Measurements from ENCODE around the gene TBX1.

The TBX1 gene

DNA sequence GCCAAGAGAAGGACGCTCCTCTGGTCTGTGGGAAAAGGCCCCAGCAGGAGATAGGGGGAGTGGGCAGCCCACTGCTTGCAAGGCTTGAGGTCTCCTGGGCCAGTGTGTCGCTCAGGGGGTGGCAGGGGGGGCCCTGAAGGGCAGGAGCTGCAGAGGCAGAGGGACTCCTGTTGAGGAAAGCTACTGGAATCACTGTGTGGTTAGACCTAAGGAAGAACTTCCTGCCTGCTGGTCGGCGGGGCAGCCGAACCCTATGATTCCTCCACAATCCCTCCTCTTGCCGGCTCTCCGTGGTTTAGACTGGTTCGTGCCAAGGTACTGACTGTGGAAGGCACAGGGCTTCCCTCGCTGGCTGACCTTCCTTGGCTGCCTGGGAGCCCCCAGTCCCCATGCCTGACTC, 31.1 kb upstream of the TBX1 start:
- Histone ChIP-seq H3K14ac (ENCODE audit: low read length) (no peak overlapping the region), H3K9me3 (ENCODE audit: insufficient read depth, low read depth, low read length) (peaks cover 31% of the 10 kb centered on the region), H2BK5ac (ENCODE audit: low read depth, low read length, poor library complexity) (no peak overlapping the region), H3K4me1 (ENCODE audit: control insufficient read depth in 1 of 2, insufficient read depth in 2 of 2, low read length in 2 of 2) (peaks cover 4 to 6% of the 10 kb centered on the region in 2 experiments), H2BK12ac (ENCODE audit: low read length) (no peak overlapping the region), H3K4me3 (ENCODE audit: low read depth, low read length) (no peak overlapping the region), H3K27ac (ENCODE audit: low read depth, low read length) (no peak overlapping the region), H2AFZ (ENCODE audit: insufficient read depth, low read length, poor library complexity) (no peak overlapping the region), H4K12ac (ENCODE audit: low read depth, low read length) (no peak overlapping the region), H2BK120ac (ENCODE audit: insufficient read depth, low read length, poor library complexity) (no peak overlapping the region), H2AK5ac (ENCODE audit: low read length) (no peak overlapping the region), H4K91ac (ENCODE audit: low read depth, low read length) (no peak overlapping the region), H3K79me2 (ENCODE audit: control insufficient read depth, insufficient read depth, low read length, poor library complexity) (no peaks in the 10 kb centered on the region), H3K4me2 (ENCODE audit: low read length) (no peak overlapping the region), H3K79me1 (ENCODE audit: low read length) (no peaks in the 10 kb centered on the region), H3K18ac (ENCODE audit: low read length) (no peak overlapping the region), H3K27me3 (ENCODE audit: insufficient read depth, low read length) (peaks cover 35% of the 10 kb centered on the region), H3K4ac (ENCODE audit: low read depth, low read length) (no peak overlapping the region), H3K36me3 (ENCODE audit: control insufficient read depth in 1 of 2, insufficient read depth in 2 of 2, low read length in 2 of 2) (no peaks in the 10 kb centered on the region), H3K23ac (ENCODE audit: low read length) (no peak overlapping the region), H3K9ac (ENCODE audit: low read length) (no peak overlapping the region), H4K8ac (ENCODE audit: low read depth, low read length) (no peak overlapping the region)
- no CpG with 5 or more reads among the region's 9 CpGs for WGBS (ENCODE audit: extremely low coverage, insufficient coverage, insufficient read length)
- no peak for DNase-seq

DNA sequence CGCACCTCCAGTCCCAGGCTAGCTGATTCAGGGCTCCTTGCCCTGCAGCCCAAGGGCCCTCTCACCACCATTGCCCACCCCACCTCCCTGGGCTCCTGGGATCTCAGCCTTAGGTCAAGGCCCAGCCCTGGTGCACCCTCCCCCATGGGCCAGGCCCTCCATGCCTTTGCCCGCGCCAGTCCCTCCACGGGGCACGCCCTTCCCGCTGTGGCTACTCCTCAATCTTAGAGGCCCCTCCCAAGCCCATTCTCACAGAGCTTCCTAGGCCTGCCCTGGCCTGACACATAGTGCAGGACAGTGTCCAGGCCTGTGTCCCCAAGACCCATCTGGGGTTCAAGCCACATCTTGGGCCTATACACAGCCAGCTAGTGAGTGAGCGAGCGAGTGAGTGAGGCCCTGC, 30.4 kb upstream of the TBX1 start:
- no CpG with 5 or more reads among the region's 8 CpGs for WGBS (ENCODE audit: extremely low coverage, insufficient coverage, insufficient read length)
- DNase-seq, result no peak
- H3K27me3 ChIP-seq (ENCODE audit: insufficient read depth, low read length), result peaks cover 28% of the 10 kb centered on the region

DNA sequence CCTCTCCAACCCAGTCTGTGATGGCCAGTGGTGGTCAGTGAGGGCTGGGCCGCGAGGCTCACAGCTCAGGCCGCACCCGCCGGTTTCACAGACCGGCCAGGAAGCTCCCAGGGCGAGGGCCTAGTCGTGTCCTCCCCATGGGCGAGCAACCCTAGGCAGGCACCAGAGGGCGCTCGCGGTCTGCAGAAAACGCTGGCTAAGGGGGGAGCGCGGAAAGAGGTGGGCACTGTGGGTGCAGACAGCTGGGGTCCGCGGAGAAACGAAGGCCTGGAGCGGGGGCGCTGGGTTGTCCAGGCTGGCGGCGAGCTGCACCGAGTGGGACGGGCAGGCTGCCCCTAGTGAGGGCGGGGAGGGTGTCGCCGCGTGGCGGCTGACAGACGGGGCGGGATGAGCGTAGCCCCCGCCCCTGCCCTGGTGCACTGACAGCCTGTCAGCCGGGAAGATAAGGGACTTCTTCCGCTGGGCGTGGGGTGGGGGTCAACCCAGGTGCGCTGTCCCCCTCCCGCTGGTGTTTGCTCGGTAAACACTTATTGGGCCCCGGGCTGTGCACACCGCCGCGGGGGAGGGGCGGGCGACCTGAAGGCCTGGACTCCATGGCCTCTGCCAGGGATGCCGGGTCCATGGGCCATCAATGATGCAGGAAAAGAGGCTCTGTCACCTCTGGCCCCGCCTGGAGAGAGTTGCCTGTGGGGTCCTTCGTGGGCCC, 29.8 kb upstream of the TBX1 start:
- no peak overlapping the region for H4K91ac ChIP-seq (ENCODE audit: low read depth, low read length)
- no peak overlapping the region for H2BK5ac ChIP-seq (ENCODE audit: low read depth, low read length, poor library complexity)
- no peak overlapping the region for H3K9ac ChIP-seq (ENCODE audit: low read length)
- H4K8ac ChIP-seq (ENCODE audit: low read depth, low read length), result peak overlapping the region; percentile 4
- no peak overlapping the region for H2BK120ac ChIP-seq (ENCODE audit: insufficient read depth, low read length, poor library complexity)
- no CpG with 5 or more reads among the region's 48 CpGs for WGBS (ENCODE audit: extremely low coverage, insufficient coverage, insufficient read length)
- no peaks in the 10 kb centered on the region for H3K79me1 ChIP-seq (ENCODE audit: low read length)
- no peak overlapping the region for H3K23ac ChIP-seq (ENCODE audit: low read length)
- H4K12ac ChIP-seq (ENCODE audit: low read depth, low read length), result no peak overlapping the region
- H3K27ac ChIP-seq (ENCODE audit: low read depth, low read length), result no peak overlapping the region
- H2AK5ac ChIP-seq (ENCODE audit: low read length), result peak overlapping the region; percentile 21
- no peaks in the 10 kb centered on the region for H3K36me3 ChIP-seq (ENCODE audit: control insufficient read depth in 1 of 2, insufficient read depth in 2 of 2, low read length in 2 of 2)
- no peak overlapping the region for H3K4ac ChIP-seq (ENCODE audit: low read depth, low read length)
- H3K27me3 ChIP-seq (ENCODE audit: insufficient read depth, low read length), result peaks cover 24% of the 10 kb centered on the region
- H3K4me1 ChIP-seq (ENCODE audit: control insufficient read depth in 1 of 2, insufficient read depth in 2 of 2, low read length in 2 of 2), result peaks cover 4 to 6% of the 10 kb centered on the region in 2 experiments
- peak overlapping the region; percentile 61 for H3K4me3 ChIP-seq (ENCODE audit: low read depth, low read length)
- DNase-seq, result peak; percentile 57 to 83
- H3K18ac ChIP-seq (ENCODE audit: low read length), result no peak overlapping the region
- no peak overlapping the region for H2BK12ac ChIP-seq (ENCODE audit: low read length)
- H3K79me2 ChIP-seq (ENCODE audit: control insufficient read depth, insufficient read depth, low read length, poor library complexity), result no peaks in the 10 kb centered on the region
- peak overlapping the region; percentile 76 for H2AFZ ChIP-seq (ENCODE audit: insufficient read depth, low read length, poor library complexity)
- H3K9me3 ChIP-seq (ENCODE audit: insufficient read depth, low read depth, low read length), result peaks cover 23% of the 10 kb centered on the region
- H3K4me2 ChIP-seq (ENCODE audit: low read length), result peak overlapping the region; percentile 84
- H3K14ac ChIP-seq (ENCODE audit: low read length), result no peak overlapping the region

More for the DNA sequence above, 30.4 kb upstream of the TBX1 start:
- H3K18ac ChIP-seq (ENCODE audit: low read length), result no peak overlapping the region
- no peak overlapping the region for H2BK5ac ChIP-seq (ENCODE audit: low read depth, low read length, poor library complexity)
- H3K79me1 ChIP-seq (ENCODE audit: low read length), result no peaks in the 10 kb centered on the region
- H3K4me3 ChIP-seq (ENCODE audit: low read depth, low read length), result no peak overlapping the region
- no peak overlapping the region for H4K8ac ChIP-seq (ENCODE audit: low read depth, low read length)
- no peak overlapping the region for H3K14ac ChIP-seq (ENCODE audit: low read length)
- no peak overlapping the region for H2BK120ac ChIP-seq (ENCODE audit: insufficient read depth, low read length, poor library complexity)
- no peaks in the 10 kb centered on the region for H3K36me3 ChIP-seq (ENCODE audit: control insufficient read depth in 1 of 2, insufficient read depth in 2 of 2, low read length in 2 of 2)
- peaks cover 27% of the 10 kb centered on the region for H3K9me3 ChIP-seq (ENCODE audit: insufficient read depth, low read depth, low read length)
- H3K4me2 ChIP-seq (ENCODE audit: low read length), result no peak overlapping the region
- H3K23ac ChIP-seq (ENCODE audit: low read length), result no peak overlapping the region
- no peak overlapping the region for H2AFZ ChIP-seq (ENCODE audit: insufficient read depth, low read length, poor library complexity)
- H3K79me2 ChIP-seq (ENCODE audit: control insufficient read depth, insufficient read depth, low read length, poor library complexity), result no peaks in the 10 kb centered on the region
- no peak overlapping the region for H3K9ac ChIP-seq (ENCODE audit: low read length)
- H3K27ac ChIP-seq (ENCODE audit: low read depth, low read length), result no peak overlapping the region
- no peak overlapping the region for H3K4ac ChIP-seq (ENCODE audit: low read depth, low read length)
- no peak overlapping the region for H2BK12ac ChIP-seq (ENCODE audit: low read length)
- peak overlapping the region; percentile 21 for H2AK5ac ChIP-seq (ENCODE audit: low read length)
- no peak overlapping the region for H4K91ac ChIP-seq (ENCODE audit: low read depth, low read length)
- H4K12ac ChIP-seq (ENCODE audit: low read depth, low read length), result no peak overlapping the region
- H3K4me1 ChIP-seq (ENCODE audit: control insufficient read depth in 1 of 2, insufficient read depth in 2 of 2, low read length in 2 of 2), result peaks cover 4 to 6% of the 10 kb centered on the region in 2 experiments

DNA sequence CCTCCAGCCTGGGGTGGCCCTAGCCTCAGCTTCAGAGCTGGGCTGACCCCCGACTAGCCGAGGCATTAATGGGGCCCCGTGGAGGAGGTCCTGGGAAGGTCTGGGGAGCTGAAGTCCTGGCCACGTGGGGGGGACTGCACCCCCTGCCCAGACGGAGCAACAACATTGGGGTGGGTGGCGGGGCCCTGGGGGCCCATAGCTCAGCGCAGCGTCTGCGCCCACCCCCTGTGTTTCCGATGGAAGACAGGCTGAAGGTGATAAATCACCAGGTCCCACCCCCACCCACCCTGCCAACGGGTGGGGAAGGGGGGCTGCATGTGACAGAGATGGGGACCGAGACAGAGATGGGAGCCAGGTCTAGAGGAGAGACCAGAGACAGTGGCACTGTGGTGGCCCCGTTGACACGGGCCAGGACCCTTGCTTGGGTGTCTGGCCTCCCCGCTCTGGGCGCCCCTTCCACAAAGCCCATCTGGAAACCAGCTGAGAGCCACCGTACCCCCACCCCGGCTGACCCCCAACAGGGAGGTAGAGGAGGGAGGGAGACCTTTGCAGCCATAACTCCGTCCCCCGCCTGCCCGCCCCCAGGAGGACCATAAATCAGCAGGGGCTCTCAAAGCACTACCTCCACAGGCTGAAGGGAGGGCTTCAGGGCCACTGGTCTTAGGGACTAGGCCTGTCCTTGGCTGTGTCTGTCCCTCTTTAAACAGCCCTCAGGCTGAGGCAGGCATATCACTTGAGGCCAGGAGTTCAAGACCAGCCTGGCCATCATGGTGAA, 29.0 kb upstream of the TBX1 start:
- no peak for DNase-seq
- Histone ChIP-seq H3K14ac (ENCODE audit: low read length) (no peak overlapping the region), H2AFZ (ENCODE audit: insufficient read depth, low read length, poor library complexity) (no peak overlapping the region), H3K27me3 (ENCODE audit: insufficient read depth, low read length) (peaks cover 18% of the 10 kb centered on the region), H3K23ac (ENCODE audit: low read length) (no peak overlapping the region), H4K8ac (ENCODE audit: low read depth, low read length) (no peak overlapping the region), H3K27ac (ENCODE audit: low read depth, low read length) (no peak overlapping the region), H3K79me2 (ENCODE audit: control insufficient read depth, insufficient read depth, low read length, poor library complexity) (no peaks in the 10 kb centered on the region), H3K9me3 (ENCODE audit: insufficient read depth, low read depth, low read length) (peaks cover 16% of the 10 kb centered on the region), H3K4me3 (ENCODE audit: low read depth, low read length) (no peak overlapping the region), H3K4me2 (ENCODE audit: low read length) (no peak overlapping the region), H3K18ac (ENCODE audit: low read length) (no peak overlapping the region), H2BK5ac (ENCODE audit: low read depth, low read length, poor library complexity) (no peak overlapping the region), H4K91ac (ENCODE audit: low read depth, low read length) (no peak overlapping the region), H2BK12ac (ENCODE audit: low read length) (no peak overlapping the region), H2BK120ac (ENCODE audit: insufficient read depth, low read length, poor library complexity) (no peak overlapping the region), H3K4ac (ENCODE audit: low read depth, low read length) (no peak overlapping the region), H2AK5ac (ENCODE audit: low read length) (peak overlapping the region; percentile 10), H3K4me1 (ENCODE audit: control insufficient read depth in 1 of 2, insufficient read depth in 2 of 2, low read length in 2 of 2) (peaks cover 4 to 6% of the 10 kb centered on the region in 2 experiments), H3K9ac (ENCODE audit: low read length) (no peak overlapping the region), H4K12ac (ENCODE audit: low read depth, low read length) (no peak overlapping the region), H3K79me1 (ENCODE audit: low read length) (no peaks in the 10 kb centered on the region), H3K36me3 (ENCODE audit: control insufficient read depth in 1 of 2, insufficient read depth in 2 of 2, low read length in 2 of 2) (no peaks in the 10 kb centered on the region)
- no CpG with 5 or more reads among the region's 21 CpGs for WGBS (ENCODE audit: extremely low coverage, insufficient coverage, insufficient read length)
